GM12874 (cell line): ENCODE data around the gene AK4.

Source experiments
- CTCF ChIP-seq: IDR thresholded peaks from 2 replicates; pipeline ENCODE4 v1.5.1; 2011; ENCODE audit warnings: low read depth, mild to moderate bottlenecking, control low read depth, low read length, moderate library complexity; ENCODE audit not compliant: insufficient read depth

The AK4 gene

GRCh38 chr1:65182658-65183268 lies 34.8 kb downstream of the AK4 start:
- no peak for TF ChIP-seq CTCF

GRCh38 chr1:65189576-65190115 lies 41.6 kb downstream of the AK4 start:
- TF ChIP-seq CTCF, result no peak

DNA sequence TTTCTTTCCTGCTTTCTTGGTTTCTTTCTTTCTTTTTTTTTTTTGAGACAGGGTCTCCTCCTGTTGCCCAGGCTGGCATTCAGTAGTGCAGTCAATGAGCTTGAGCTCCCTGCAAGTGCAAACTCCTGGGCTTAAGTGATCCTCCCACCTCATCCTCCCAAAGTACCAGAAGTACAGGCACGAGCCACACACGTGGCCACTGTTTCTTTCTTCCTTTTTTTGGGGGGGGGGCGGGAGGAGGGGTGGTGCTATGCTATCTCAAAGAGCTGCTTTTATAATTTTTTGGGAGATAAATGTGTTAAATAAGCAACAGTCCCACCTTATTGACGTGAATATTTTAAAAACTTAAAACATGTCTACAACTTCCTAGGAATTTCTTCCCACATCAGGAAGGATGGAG lies 42.2 kb downstream of the AK4 start:
- TF ChIP-seq CTCF, result no peak

DNA sequence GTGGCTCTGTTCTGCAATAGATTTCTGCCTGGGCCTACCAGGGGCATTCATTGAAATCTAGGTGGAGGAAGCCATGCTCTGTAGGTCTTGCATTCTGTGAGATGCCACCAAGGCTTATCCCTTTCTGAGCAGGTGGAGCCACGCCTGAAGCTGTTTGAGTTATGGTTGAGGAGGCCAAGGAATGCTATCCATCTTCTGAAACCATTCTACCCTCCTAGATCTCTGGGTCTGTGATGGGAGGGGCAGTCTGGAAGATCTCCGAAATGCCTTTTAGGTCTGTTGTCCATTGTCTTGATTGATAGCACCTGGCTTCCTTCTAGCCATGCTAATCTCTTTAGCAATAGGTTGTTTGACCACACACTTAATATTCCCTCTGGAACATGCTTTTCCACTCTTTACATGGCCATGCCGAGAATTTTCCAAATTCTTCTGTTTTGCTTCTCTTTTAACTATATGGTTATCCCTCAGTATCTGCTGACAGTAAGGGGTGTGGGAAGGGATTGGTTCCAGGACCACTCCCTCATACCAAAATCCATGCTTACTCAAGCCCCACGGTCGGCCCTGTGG lies 45.2 kb downstream of the AK4 start:
- no peak for TF ChIP-seq CTCF

DNA sequence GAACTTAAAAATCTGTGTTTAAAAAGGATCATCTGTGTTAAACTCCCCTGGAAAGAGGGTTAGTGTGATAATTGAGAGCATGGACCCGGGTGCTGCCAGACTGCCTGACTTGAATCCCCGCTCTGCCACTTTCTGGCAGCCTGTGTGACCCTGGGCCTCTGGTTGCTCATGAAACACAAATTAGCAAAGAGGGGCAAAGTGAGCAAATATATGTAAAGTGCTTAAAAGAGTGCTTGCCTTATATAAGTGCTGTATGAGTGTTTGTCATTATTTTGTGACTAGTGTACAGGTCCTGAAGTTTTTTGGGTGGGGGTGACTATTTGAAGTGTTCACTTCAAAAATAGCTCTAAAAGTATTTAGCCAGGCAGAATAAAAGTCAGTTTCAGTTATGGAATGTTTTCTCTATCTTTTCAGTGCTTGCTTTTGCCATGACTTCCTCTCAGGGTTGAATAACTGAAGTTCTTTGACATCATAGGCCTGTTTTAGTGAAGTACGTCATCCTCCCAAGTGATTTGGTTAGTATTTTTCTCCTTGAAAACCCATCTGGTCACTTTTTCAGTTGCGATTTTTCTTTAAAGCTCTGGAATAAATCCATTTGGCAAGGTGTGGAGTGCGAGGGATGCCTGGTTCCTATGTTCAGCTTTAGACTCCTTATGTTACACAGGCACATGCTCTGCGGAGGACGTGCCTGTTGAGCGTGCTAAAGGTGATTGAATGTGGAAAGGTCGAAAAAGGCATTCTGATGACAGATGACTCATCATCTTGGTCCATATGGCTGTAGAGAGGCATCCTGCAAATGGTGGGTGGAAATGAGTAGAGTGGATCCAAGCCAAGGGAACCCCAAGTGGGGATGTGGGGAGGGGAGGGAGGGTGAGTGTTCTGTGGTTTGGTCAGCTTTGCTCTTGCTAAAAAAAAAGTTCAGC lies 47.8 kb downstream of the AK4 start:
- TF ChIP-seq CTCF, result no peak

DNA sequence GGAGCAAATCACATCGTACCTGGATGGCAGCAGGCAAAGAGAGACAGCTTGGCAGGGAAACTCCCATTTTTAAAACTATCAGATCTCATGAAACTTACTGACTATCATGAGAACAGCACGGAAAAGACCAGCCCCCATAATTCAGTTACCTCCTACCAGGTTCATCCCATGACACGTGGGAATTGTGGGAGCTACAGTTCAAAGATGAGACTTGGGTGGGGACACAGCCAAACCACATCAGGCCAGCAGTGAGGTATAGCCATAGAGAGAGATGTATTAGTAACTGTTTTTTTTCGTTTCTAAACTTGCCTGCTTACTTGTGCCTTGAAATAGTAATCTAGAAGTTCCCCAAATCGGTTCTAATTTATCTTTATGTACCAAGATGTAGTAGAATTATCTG lies 48.9 kb downstream of the AK4 start:
- no peak for TF ChIP-seq CTCF

- TF ChIP-seq CTCF, result no peak
These were observed 49.6 kb downstream of the AK4 start for GRCh38 chr1:65197636-65198035.
